ENCODE measurements around the gene NDUFB5.

GRCh38 chr3:179671747-179672242 is 67.2 kb downstream of the NDUFB5 start:
- TF ChIP-seq CTCF (IDR thresholded peaks at IDR 0.05) (no peak), POLR2AphosphoS5 (IDR thresholded peaks at IDR 0.05; ENCODE audit: low read depth, low read length) (no peak), SIN3A (IDR thresholded peaks at IDR 0.05; ENCODE audit: borderline replicate concordance, insufficient read depth, low read depth, low read length) (no peak), TCF7L2 (IDR thresholded peaks at IDR 0.05; ENCODE audit: low read depth, low read length) (no peak), REST (IDR thresholded peaks at IDR 0.05; ENCODE audit: insufficient read depth in 1 of 2, low read depth in 2 of 2, low read length in 1 of 2) (no peak)

Measured in Panc1 (cell line).